Tibial nerve (tissue), 4 donors: ENCODE data around the gene ITPKB.

Source experiments
- EP300 ChIP-seq, 2 donors: sonication (generic); formaldehyde crosslinking; IDR thresholded peaks; one replicate each; pipeline ENCODE4 v1.6.1; 2017; ENCODE audit warnings: antibody characterized with exemption in 2 of 2, mild to moderate bottlenecking in 1 of 2
- POLR2A ChIP-seq, 2 donors: fragments of 450-650 bp; IDR thresholded peaks; one replicate each; pipeline ENCODE4 v1.6.1; 2017; ENCODE audit warnings: antibody characterized with exemption in 2 of 2, mild to moderate bottlenecking in 2 of 2, moderate library complexity in 2 of 2
- TF ChIP-seq, protein P1 (sequence below), 5 experiments: fragments of 200-600 bp in 3 of 5; fragments of 450-650 bp in 2 of 5; sonication (generic) in 3 of 5; IDR thresholded peaks; one replicate each; pipeline ENCODE4 v1.5.1; 2016 to 2019; ENCODE audit warnings: antibody characterized with exemption in 5 of 5, mild to moderate bottlenecking in 3 of 5, moderate library complexity in 2 of 5

DNA sequence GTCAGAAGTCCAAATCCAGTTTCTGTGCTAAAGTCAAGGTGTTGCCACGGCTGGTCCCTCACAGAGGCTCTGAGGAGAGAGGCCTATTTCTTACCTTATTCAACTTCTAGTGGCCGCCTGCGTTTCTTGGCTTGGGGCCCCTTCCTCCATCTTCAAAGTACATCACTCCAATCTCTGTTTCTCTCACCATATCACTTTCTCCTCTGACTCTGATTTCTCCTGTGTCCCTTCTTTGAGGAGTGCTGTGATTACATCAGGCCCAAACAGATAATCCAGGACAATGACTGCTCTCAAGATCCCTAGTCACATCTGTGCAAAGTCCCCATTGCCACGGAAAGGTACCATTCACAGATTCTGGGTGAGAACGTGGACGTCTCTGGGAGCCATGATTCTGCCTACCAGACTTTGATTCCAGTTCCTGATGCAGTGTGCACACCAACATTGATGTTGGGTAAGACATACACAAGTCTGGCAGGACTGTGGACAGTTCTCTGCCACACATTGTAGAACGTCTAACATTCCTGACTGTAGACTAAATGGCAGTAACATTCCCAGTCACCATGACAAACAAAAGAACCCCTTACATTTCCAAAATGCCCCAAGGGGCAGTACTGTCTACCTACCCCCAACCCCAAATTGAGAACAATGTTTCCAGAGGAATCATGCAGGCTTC, 43.0 kb upstream of the ITPKB start:
- TF ChIP-seq, protein P1, sequence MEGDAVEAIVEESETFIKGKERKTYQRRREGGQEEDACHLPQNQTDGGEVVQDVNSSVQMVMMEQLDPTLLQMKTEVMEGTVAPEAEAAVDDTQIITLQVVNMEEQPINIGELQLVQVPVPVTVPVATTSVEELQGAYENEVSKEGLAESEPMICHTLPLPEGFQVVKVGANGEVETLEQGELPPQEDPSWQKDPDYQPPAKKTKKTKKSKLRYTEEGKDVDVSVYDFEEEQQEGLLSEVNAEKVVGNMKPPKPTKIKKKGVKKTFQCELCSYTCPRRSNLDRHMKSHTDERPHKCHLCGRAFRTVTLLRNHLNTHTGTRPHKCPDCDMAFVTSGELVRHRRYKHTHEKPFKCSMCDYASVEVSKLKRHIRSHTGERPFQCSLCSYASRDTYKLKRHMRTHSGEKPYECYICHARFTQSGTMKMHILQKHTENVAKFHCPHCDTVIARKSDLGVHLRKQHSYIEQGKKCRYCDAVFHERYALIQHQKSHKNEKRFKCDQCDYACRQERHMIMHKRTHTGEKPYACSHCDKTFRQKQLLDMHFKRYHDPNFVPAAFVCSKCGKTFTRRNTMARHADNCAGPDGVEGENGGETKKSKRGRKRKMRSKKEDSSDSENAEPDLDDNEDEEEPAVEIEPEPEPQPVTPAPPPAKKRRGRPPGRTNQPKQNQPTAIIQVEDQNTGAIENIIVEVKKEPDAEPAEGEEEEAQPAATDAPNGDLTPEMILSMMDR (IDR thresholded peaks at IDR 0.05) = no peak
- no peak for TF ChIP-seq POLR2A (IDR thresholded peaks at IDR 0.05)
- no peak for TF ChIP-seq EP300 (IDR thresholded peaks at IDR 0.05)
